SU-DHL-6 (cell line): ENCODE results near the gene ALPI.
"Not testable (repeated sequence)": the region's sequence is repeated elsewhere in the genome, so short reads cannot be mapped to it uniquely, and the experiment has no call there.

Experiments used
- H2AFZ ChIP-seq: fragments of 200-600 bp; sonication (generic); 2 replicates; pipeline ENCODE4 v1.6.1; 2014; ENCODE audit warnings: low read depth, mild to moderate bottlenecking, moderate library complexity, mixed read lengths, antibody characterized with exemption, low read length; ENCODE audit not compliant: severe bottlenecking
- H3F3A ChIP-seq: fragments of 200-600 bp; shearing (Covaris generic); 2 replicates; pipeline ENCODE4 v1.6.0; 2016; ENCODE audit warnings: antibody characterized with exemption, mild to moderate bottlenecking; ENCODE audit not compliant: insufficient read depth
- H3K27ac ChIP-seq: fragments of 200-600 bp; sonication (generic); 2 replicates; pipeline ENCODE4 v1.5.1; 2016; ENCODE audit warnings: low read depth, mild to moderate bottlenecking, low read length, moderate library complexity, mixed read lengths
- H3K27me3 ChIP-seq: fragments of 200-600 bp; sonication (generic), shearing (Covaris generic); 2 replicates; pipeline ENCODE4 v1.6.0; 2014; ENCODE audit warnings: mild to moderate bottlenecking, low read length
- H3K36me3 ChIP-seq: fragments of 200-600 bp; sonication (generic); 2 replicates; pipeline ENCODE4 v1.6.1; 2014; ENCODE audit warnings: mild to moderate bottlenecking, low read length, mixed read lengths
- H3K4me2 ChIP-seq: fragments of 300-600, 200-600 bp; shearing (Covaris generic), sonication (generic); 2 replicates; pipeline ENCODE4 v1.6.0; 2014; ENCODE audit warnings: low read length, low read depth, mild to moderate bottlenecking; ENCODE audit not compliant: poor library complexity, severe bottlenecking
- H3K4me3 ChIP-seq: fragments of 200-600 bp; sonication (generic); 2 replicates; pipeline ENCODE4 v1.5.1; 2014; ENCODE audit warnings: antibody characterized with exemption, low read length, mild to moderate bottlenecking, mixed read lengths; ENCODE audit not compliant: insufficient read depth, poor library complexity, severe bottlenecking
- H3K79me2 ChIP-seq: fragments of 200-600 bp; sonication (generic); 2 replicates; pipeline ENCODE4 v1.6.1; 2014; ENCODE audit warnings: mild to moderate bottlenecking, low read length, moderate library complexity; ENCODE audit not compliant: insufficient read depth
- H3K9ac ChIP-seq: fragments of 200-600 bp; sonication (generic); 2 replicates; pipeline ENCODE4 v1.7.0; 2014; ENCODE audit warnings: mild to moderate bottlenecking, low read length
- H3K9me2 ChIP-seq: fragments of 200-600 bp; sonication (generic); replicated peaks from 2 replicates; pipeline ENCODE4 v1.6.1; 2014; ENCODE audit warnings: low read length; ENCODE audit not compliant: insufficient read depth
- H3K9me3 ChIP-seq: fragments of 200-600 bp; sonication (generic); 2 replicates; pipeline ENCODE4 v1.6.1; 2014; ENCODE audit warnings: low read length, mixed read lengths; ENCODE audit not compliant: insufficient read depth
- H4K20me1 ChIP-seq: fragments of 200-600 bp; sonication (generic); 2 replicates; pipeline ENCODE4 v1.6.1; 2014; ENCODE audit warnings: low read depth, mild to moderate bottlenecking, antibody characterized with exemption, low read length, moderate library complexity, mixed read lengths
- EZH2phosphoT487 ChIP-seq: fragments of 200-600 bp; sonication (generic), shearing (Covaris generic); conservative IDR thresholded peaks from 2 replicates; pipeline ENCODE4 v1.6.1; 2018; ENCODE audit warnings: mild to moderate bottlenecking, antibody characterized with exemption, low read length, moderate library complexity, mixed read lengths
- TF ChIP-seq, protein P1 (sequence below): fragments of 200-600 bp; sonication (generic); IDR thresholded peaks from one replicate; pipeline ENCODE4 v1.5.1; 2017; ENCODE audit warnings: antibody characterized with exemption, mild to moderate bottlenecking, low read length, moderate library complexity; ENCODE audit not compliant: insufficient read depth, poor library complexity, severe bottlenecking

Gene ALPI

DNA sequence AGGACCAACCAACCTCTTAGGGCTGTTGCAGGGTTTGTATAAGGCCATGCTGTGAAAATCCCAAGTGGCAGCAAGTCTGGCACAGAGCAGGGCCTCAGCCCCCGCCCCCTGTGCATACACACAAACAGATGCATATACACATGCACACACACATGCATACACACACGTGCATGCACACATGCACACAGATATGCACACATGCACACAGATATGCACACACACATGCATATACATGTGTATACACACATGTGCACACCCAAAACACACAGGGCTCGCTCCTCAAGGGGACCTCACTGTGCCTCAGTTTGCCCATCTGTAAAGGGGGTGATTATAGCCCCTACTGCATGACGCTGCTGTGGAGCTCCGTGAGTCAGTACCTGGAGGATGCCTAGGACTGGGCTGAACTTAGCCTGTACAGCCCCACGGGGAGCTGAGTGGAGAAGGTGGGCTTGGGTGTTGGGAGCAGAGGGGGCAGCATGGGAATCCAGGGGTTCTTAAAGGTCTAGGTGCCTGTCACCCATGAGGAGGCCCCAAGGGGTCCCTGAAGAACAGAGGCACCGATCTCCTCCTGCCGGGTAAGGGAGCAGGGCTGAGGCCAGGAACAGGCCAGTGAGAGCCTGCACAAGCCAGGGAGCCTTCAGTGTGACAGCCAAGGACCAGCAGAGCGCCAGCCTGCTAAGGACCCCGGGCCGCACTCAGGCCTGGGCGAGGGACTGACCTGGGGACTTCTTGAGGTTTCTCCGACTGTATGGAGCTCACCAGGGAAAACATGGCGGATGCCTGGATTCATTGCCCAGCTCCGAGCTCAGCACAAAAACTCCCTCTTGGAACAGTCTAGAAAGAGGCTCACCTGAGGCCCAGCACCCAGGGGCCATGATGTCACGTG is 24.0 kb upstream of the ALPI start:
- Histone ChIP-seq H3K27me3 (no peaks in the 10 kb centered on the region), H3K27ac (no peak overlapping the region), H3K4me2 (no peak overlapping the region), H3K36me3 (no peaks in the 10 kb centered on the region), H3K9me3 (no peaks in the 10 kb centered on the region), H3F3A (no peaks in the 10 kb centered on the region), H3K9ac (no peak overlapping the region), H3K4me3 (no peak overlapping the region), H2AFZ (no peak overlapping the region), H4K20me1 (no peaks in the 10 kb centered on the region), H3K79me2 (no peaks in the 10 kb centered on the region), H3K9me2 (no peaks in the 10 kb centered on the region)
- TF ChIP-seq, protein P1, sequence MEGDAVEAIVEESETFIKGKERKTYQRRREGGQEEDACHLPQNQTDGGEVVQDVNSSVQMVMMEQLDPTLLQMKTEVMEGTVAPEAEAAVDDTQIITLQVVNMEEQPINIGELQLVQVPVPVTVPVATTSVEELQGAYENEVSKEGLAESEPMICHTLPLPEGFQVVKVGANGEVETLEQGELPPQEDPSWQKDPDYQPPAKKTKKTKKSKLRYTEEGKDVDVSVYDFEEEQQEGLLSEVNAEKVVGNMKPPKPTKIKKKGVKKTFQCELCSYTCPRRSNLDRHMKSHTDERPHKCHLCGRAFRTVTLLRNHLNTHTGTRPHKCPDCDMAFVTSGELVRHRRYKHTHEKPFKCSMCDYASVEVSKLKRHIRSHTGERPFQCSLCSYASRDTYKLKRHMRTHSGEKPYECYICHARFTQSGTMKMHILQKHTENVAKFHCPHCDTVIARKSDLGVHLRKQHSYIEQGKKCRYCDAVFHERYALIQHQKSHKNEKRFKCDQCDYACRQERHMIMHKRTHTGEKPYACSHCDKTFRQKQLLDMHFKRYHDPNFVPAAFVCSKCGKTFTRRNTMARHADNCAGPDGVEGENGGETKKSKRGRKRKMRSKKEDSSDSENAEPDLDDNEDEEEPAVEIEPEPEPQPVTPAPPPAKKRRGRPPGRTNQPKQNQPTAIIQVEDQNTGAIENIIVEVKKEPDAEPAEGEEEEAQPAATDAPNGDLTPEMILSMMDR, result no peak
- no peak for TF ChIP-seq EZH2phosphoT487

DNA sequence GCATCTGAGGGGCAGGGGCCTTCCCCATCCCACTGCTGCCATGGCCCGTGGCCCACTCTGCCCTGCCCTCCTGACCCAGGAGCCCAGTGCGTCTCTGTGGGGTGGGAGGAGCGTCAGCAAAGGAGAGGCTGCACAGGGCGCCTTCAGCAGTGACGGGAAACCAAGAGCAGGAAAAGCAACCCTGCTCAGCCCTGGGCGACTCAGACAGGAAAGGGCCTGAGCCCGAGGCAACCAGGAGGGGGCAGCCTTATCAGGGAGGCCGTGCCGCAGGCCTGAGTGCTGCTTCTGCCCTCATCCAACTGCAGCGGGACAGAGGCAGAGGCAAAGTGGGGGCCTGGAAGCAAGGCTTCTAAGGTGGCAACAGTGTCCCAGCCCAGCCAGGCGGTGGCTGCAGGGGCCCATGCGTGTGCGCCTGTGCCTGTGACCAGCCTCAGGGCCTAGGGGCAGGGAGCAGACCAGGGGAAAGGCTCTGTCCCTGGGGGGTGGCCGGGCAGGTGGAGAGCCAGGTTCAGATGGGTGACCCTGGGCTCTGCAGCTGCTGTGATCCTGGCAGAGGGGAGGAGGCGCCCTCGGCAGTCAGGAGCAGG is 23.3 kb upstream of the ALPI start:
- Histone ChIP-seq H3K27me3 (no peaks in the 10 kb centered on the region), H3F3A (no peaks in the 10 kb centered on the region), H3K36me3 (no peaks in the 10 kb centered on the region), H3K79me2 (no peaks in the 10 kb centered on the region), H3K9me3 (no peaks in the 10 kb centered on the region), H4K20me1 (no peaks in the 10 kb centered on the region), H3K4me2 (no peak overlapping the region), H2AFZ (no peak overlapping the region), H3K9me2 (no peaks in the 10 kb centered on the region), H3K27ac (no peak overlapping the region), H3K9ac (no peak overlapping the region), H3K4me3 (no peak overlapping the region)
- TF ChIP-seq EZH2phosphoT487, result no peak
- TF ChIP-seq, protein P1, result no peak

DNA sequence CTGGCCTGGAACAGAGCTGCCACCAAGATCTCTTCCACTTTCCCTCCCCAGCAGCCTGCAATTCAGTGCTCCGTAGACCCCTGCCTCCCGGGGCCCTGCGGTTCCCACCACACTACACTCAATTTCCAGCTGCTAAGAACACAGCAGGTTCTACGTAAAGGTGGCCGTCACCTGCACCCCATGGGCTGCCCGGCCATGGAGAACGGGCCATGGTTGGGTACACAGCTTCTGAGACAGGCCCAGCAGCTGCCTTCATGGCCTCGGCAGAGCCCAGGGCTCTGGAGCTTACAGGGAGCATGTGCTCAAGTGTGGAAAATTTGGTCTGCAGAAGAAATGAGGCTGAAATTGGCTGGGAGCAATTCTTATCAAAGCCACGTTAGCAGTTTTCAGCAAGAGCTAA is 22.3 kb upstream of the ALPI start:
- H2AFZ ChIP-seq, H3K79me2 ChIP-seq, H3F3A ChIP-seq, H3K9me2 ChIP-seq, H4K20me1 ChIP-seq, H3K27ac ChIP-seq, H3K4me3 ChIP-seq, H3K9me3 ChIP-seq, H3K36me3 ChIP-seq, H3K9ac ChIP-seq, H3K27me3 ChIP-seq, H3K4me2 ChIP-seq: not testable (repeated sequence)

DNA sequence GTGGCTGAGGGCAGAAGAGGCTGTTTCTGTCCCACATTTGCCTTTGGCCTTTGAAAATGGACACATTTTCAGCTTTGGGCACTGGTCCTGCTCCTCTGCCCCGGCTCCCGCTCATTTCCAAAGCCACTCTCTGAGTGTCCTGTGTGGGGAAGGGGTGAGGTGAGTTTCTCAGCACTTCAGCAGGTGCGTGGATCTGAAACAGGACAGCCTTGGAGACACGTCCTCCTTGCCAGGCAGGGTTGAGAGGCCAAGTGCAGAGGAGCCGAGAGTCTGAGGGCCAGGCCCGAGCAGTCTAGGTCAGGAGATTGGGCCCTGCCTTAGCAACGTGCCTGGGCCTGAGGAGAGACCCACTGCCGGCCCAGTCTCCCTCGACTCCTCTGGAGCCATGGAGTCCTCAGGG is 21.9 kb upstream of the ALPI start:
- H3F3A ChIP-seq, result no peaks in the 10 kb centered on the region
- H3K27ac ChIP-seq, result no peak overlapping the region
- no peak for TF ChIP-seq EZH2phosphoT487

More for the DNA sequence above, 21.9 kb upstream of the ALPI start:
- H3K9me3 ChIP-seq, result no peaks in the 10 kb centered on the region
- H3K4me3 ChIP-seq, result no peak overlapping the region
- H4K20me1 ChIP-seq, result no peaks in the 10 kb centered on the region
- H3K79me2 ChIP-seq, result no peaks in the 10 kb centered on the region
- H3K36me3 ChIP-seq, result no peaks in the 10 kb centered on the region
- H3K9ac ChIP-seq, result no peak overlapping the region
- H3K9me2 ChIP-seq, result no peaks in the 10 kb centered on the region
- no peaks in the 10 kb centered on the region for H3K27me3 ChIP-seq
- H3K4me2 ChIP-seq, result no peak overlapping the region
- H2AFZ ChIP-seq, result no peak overlapping the region
